Activated T-cell treated with anti-CD3 and anti-CD28 coated beads for 48 hours (primary cell): ENCODE data around the gene HAGH.
"Not testable (repeated sequence)": the region's sequence is repeated elsewhere in the genome, so short reads cannot be mapped to it uniquely, and the experiment has no call there.

Experiments
- DNase-seq: peaks from one replicate; pipeline ENCODE4 v3.0.0-alpha.2; 2020; ENCODE audit warnings: low read depth

HAGH gene

DNA sequence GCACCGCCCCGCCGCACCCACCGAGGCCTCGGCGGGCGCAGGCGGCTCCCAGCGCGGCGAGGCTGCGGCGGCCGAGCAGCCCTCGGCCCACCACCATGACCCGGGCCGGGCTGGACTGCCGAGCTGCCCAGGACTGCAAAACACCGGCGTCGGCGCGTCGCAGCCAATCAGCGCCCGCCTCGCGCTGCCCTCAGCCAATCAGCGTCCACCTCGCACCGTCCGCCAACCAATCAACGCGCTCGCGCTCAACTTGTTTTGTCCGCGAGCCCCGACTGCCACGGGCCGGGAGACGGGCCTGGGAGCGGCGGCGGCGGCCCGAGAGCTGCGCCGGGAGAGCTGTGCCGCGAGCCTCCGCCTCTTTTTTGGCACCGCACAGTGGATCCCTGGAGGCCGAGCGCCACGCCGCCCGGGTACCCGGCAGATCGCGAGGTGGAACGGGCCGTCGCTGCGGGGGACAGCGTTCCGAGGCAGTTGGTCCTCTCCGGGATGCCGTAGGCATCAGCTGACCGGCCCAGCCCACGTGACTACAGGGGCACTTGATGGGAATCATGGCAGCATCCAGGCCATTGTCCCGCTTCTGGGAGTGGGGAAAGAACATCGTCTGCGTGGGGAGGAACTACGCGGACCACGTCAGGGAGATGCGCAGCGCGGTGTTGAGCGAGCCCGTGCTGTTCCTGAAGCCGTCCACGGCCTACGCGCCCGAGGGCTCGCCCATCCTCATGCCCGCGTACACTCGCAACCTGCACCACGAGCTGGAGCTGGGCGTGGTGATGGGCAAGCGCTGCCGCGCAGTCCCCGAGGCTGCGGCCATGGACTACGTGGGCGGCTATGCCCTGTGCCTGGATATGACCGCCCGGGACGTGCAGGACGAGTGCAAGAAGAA, at the start of gene HAGH, which contains the start of gene FAHD1:
Gene HAGH (minus strand): TSS at position 135 of the 883 bp plus-strand sequence. CDS start 38 bp downstream, at position 97.
Gene FAHD1 (plus strand): TSS at position 516 of the 883 bp plus-strand sequence. CDS start 33 bp downstream, at position 549.
- DNase-seq, result peak; percentile 89

DNA sequence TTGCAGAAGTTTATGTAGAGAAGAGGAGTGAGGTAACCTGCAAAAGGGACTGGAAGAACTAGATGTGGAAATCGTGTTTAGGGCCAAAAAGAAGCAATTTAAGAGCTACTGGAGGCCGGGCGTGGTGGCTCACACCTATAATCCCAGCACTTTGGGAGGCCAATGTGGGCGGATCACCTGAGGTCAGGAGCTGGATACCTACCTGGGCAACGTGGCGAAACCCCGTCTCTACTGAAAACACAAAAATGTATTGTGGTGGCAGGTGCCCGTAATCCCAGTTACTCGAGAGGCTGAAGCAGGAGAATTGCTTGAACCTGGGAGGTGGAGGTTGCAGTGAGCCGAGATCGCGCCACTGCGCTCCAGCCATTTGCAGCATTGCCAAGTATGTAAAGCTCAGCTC, 49.4 kb upstream of the HAGH start:
- not testable (repeated sequence) for DNase-seq

DNA sequence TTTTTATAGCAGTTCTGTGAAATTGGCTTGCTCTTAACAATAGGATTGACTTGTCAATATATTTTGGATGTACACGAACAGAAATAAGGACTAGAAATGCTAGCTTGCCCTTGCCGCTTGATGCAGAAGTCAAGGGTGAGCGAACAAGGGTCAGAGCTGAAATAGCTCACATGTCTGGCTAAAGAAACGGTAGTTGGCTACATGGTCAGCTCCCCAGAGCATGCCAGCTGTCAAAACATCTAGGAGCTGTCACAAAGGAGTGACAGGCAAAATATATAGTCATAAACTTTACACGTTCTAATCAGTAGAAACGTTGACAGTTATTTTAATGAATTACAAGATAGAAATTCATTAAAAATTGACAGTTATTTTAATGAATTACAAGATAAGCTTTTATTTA, 48.2 kb upstream of the HAGH start:
- no peak for DNase-seq

DNA sequence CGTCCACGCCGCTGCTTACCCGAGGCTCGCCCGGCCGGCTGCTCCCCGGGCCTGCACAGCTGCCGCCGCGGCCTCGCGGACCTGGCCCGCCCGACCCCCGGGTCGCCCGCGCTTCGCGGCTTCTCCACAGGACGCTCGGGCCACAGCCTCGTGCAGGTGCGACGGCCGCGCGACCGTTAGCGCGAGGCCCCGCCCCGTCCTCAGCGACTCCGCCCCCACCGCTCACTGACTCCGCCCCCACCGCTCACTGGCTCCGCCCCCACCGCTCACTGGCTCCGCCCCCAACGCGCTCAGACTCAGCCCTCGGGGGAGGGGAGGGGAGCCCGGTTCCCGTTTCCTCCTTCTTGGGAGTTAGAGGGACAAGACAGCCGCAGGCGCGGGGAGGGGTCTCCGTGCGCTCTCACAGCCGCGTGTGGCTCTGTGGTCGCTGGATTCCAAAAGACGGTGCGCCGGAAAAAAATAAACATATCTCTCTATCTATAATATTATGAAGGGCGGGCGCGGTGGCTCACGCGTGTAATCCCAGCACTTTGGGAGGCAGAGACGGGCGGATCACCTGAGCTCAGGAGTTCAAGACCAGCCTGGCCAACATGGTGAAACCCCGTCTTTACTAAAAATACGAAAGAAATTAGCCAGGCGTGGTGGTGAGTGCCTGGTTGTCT, 45.5 kb upstream of the HAGH start, which contains the start of gene MEIOB:
Gene MEIOB (minus strand): TSS at position 191 of the 662 bp plus-strand sequence. CDS start 3,989 bp downstream, outside the sequence.
- peak; percentile 45 for DNase-seq

DNA sequence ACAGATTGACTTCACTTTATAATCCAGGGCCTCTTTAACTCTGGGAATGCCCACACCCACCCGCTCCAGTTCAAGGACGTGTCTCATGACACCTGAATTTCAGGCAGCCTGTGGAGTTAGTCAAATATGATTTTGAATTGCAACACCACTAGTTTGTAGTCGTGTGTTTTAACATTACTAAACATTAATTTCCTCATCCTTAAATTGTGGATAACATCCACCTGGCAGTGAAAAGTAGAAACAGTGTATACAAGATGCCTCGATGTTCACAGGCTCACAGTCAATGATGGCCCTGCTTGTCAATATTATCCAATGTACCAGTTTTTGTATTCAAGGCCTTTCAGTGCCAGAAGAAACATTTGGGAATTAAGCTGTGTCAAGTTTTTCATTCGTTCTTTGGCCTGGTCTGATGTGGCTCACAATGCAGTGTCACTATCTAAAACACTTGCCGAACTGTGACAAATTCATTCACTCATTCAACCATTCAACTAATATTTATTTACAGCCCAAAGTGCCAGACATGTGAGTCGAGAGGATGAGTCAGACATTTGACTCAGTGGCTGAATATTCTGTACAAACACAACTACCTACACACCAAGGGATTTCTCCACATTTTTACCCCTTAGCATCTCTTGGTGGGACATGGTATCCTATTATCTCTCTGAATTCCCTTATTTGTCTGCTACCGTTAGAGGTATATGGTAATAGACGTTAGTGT, 43.9 kb upstream of the HAGH start:
- no peak for DNase-seq

DNA sequence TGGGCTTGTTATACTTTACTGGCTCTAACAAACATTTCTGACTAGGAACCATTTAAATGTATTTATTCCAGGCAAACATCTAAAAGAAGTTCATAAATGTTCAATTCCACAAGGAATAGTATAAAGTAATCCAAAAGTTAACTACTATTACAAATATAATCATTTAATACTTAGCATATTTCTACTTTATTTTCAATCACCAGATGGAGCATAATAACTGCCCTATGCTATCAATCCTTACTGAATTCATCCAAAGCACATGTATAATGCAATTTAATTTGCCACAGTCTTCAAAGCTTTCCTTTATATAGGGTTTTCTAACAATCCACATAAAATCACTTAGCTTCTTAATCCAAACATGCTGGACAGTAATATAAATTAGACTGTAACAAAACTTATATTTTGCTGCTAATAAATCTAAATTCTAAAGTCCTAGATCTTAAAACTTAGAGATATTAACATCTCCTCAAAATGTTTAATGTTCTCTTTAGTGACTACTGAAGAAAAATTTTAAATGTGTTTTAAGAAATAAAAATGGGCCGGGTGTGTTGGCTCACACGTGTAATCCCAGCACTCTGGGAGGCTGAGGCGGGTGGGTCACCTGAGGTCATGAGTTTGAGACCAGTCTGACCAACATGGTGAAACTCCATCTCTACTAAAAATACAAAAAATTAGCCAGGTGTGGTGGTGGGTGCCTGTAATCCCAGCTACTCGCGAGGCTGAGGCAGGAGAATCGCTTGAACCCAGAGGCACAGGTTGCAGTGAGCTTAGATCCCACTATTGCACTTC, 39.5 kb upstream of the HAGH start:
- no peak for DNase-seq

DNA sequence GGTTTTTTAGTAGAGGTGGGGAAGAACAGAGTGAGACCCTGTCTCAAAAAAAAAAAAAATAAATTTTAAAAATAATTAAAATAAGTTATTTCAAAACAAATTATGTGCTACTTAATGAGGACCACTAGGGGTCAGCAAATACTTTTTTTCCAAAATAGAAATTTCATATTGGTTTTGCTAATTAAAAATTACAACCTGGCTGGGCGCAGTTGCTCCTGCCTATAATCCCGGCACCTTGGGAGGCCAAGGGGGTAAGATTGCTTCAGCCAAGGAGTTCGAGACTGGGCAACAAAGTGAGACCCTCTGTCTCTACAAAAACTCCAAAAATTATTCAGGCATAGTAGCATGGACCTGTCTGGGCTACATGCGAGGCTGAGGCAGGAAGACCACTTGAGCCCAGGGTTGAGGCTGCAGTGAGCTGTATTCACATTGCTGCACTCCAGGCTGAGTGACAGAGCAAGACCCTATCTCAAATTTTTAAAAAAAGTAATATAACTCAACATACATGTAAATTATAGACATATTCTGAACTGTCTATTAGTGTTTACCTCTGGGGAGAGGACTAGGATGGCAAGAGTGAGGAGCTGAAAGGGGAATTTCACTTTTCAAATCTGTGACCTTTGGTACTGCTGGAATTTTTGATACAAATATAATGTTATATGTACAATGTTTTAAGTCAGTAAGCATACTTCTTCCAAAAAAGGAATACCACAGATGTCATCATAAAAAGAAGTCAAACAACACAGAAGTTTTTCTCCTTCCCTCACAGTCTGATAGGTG, 37.2 kb upstream of the HAGH start:
- no peak for DNase-seq

DNA sequence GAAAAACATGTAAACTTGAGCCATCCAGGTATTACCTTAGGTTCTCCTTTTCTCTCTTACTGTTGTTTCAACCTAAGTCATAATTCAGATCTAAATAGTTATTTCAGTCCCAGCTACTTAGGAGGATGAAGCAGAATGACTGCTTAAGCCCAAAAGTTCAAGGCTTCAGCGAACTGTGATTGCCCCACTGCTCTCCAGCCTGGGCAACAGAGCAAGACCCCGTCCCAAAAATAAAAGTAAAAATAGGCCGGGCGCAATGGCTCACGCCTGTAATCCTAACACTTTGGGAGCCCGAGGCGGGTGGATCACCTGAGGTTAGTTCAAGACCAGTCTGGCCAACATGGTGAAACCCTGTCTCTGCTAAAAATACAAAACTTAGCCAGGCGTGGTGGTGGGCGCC, 35.8 kb upstream of the HAGH start:
- no peak for DNase-seq

DNA sequence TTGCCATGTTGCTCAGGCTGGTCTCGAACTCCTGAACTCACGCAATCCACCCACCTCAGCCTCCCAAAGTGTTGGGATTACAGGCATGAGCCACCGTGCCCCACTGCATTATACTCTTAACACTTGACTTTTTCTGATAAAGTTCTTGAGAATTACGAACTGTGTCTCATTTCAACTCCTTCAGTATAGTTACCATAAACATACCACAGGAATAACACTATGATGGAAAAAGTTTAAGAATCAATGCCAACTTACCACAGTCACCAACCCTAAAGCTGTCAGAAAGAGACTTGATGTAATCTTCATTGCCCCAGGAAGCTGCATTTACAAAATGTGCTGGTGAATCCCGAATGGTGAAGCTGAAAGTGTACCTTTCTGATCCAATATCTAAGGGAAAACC, 35.1 kb upstream of the HAGH start:
- DNase-seq, result no peak

DNA sequence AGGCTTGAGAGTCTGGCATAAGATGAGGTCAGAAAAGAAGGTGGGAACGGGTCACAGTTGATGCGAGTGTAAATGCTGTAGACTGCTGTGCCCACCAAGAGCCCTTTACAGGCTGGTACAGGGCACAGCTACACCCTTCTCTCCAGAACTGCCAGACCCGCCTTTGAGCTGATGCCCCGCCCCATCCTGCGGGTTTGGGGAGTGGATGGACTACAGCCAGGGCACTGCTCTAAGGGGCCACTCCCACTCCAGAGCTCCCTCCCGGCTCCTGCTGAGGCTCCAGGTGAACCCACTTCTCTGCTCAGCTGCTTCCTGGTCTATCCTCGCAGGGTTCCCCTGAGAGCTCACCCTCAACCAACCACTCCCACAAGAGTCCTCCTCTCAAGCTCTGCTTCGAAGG, 33.0 kb upstream of the HAGH start:
- no peak for DNase-seq

DNA sequence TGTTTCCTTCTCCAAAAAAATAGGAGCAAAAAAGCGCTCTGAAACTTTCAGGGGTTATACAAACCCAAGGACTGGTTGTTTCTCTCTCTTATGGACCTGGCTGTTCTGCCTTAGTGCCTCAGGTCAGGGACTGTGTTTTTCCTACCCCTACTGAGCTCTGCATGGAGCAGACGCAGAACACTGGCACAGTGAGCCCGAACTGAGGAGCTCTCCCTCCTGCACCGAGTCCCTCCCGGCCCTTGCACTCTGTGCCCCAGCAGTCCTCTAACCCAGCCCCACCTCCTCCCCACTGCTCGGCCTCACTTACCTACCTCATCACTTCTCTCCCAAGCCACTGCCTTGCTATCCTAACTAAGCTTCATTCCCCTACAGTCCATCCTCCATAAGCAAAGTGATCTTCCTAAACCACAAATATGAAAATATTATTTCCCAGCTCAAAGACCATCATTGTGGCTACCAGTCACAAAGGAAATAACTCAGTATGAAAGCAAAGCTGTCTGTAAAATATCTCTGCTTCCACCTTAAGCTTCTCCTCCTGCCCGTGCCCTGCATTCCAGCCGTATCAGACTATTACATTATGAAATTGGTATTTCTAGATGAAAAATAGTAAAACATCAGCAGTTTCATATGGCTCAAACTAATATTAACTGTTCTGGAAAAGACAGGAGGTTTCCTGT, 31.7 kb upstream of the HAGH start:
- no peak for DNase-seq

DNA sequence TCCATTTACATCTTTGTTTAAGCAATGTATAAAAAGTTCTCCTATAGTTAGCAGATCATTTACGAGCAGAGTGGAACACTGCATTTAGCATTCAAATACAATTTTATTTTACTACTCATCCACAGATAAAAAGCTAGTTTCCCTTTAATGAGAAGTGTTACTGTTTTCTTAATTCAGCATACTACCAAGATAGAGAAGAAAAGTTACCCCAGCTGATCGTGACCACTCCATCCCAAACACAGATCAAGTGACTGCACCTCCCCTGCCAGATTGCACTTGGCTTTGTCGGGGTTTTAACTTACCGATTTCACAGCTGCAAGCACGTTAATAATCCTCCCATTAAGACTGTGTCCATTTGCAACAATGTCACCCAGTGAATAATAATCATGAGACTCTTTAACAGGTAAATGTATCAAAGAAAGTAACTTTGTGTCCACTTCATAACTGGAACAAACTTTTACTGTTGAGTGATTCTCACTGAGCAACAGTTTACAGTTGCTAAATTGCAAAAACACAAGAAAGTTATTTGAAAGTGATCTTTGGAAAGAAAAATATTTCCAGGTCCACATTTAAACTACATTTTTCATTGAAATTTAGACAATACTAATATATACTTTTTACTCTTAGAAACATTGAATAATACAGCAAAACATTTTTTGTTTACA, 30.9 kb upstream of the HAGH start:
- DNase-seq, result no peak

DNA sequence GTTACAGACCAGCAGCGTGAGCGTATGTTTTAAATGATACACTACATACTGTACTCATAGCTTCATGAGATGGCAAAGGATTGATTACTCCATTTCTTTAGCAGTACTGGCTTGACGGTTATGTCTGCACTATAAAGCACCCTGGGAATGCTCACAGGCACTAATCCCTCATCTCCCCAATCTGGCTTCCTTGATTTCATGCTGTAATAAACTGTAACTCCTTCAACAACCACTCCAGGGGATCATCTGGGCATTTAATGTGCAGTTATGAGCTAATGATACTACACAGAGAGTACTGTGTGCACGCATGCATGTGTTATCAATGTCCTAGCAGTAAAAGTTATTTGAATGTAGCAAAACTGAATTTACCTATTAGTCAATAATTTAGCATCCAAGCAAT, 25.2 kb upstream of the HAGH start:
- DNase-seq, result no peak

DNA sequence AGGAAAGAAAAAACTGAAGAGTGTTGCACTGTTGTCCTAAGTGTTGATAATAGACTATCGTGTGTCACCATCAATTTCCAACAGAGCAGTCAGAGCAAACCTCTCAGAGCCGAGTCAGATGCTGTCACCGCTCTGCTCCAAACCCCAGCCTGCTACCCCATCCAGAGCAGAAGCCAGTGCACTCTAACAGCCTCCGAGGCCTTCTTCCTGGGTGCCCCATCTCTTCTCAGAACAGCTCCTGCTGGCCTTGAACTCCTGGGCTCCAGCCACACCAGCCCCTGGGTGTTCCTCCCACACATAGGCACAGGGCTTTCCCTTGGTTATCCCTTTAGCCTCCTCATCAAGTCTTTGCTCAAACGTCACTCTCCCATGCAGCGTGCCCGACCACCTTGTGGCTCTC, 24.4 kb upstream of the HAGH start:
- DNase-seq, result no peak

DNA sequence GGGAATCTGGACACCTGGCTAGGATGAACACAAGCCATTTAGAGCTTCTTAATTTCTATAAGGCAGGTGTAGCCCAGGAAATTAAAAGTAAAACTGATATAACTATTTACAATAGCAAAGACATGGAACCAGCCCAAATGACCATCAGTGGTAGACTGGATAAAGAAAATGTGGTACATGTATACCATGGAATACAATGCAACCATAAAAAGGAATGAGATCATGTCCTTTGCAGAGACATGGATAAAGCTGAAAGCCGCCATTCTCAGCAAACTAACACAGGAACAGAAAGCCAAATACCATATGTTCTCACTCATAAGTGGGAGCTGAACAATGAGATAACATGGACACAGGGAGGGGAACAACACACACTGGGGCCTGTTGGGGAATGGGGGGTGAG, 19.8 kb upstream of the HAGH start:
- no peak for DNase-seq

DNA sequence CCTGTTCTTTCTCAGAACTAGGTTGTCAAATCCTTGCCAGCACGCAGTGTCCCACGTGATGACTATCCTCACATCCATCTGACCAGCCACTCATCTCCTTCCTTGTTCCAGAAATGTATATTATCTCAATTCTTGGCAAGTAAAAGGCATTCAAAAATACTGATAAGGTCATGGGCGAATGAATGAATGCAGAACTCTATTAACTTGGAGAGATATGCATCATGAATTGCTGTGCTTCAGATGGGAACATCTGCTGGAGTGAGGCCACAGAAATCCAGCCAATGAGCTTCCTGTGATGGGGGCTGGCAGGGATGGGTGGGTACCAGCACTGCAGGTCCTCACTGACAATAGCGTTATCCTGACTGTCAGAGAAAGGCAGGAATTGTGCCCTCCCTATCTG, 19.4 kb upstream of the HAGH start:
- DNase-seq, result no peak

DNA sequence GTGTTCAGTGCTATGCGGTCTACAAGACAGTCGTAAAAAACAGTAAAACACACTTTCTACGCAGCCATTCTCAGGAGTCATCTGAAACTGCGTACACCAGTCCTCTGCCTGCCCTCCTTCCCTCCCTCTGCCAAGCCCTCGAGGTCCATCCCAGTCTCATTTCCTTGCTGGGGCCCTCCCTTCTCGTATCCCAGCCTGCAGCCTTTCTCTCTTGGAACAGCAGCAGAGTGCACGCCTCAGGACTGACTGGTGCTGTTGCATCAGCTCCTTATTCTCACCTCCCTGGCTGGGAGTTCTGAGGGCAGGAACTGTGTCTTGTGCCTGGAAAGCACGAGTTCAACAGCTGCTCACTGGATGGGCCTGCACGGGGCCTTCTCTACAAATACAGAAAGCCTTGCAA, 12.9 kb upstream of the HAGH start:
- DNase-seq, result no peak

DNA sequence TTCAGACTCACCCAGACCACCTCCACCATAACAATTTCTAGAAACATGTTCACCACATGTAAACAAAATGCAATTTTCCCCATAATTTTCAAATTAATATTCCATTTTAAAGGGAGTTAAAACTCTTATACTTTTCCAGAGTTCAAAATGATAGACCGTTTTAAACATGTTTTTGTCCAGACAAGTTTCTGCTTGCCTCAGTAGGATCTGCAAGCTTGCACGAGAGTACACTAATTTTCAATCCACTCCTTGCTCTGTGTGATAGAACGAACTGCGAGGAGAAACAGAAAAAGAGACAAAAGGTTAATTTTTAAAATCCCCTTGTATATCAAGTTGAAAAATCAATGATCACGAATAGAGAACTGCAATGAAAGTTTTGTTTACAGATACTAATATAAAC, 7.5 kb upstream of the HAGH start:
- no peak for DNase-seq

DNA sequence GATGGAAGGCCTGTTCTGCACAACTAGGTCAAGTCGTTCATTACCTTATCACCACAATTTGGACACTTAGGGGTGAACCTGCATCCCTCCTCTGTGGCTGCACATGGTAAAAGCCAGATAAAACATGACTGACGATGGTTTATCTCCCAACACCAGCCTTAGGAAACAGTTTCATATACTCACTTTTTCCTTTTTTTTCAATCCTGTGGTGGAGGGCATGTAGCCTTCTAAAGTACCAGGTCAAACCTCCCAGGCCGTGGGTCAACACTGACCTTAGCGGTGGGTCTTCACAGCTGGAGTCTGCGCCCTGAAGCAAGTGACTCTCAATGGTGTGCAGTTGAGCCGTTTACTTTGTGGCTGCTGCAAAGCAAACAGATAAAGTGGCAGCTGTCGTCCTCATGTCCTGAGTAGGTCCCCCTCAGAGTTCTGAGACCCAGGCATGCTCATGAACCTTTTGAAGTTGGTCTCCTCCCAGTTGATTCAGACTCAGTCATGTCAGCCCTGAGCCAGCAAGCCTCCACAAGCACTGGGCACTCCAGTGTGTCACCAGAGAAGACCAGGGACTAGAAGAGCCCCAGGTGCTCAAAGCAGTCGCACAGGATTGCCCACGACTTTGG, 6.3 kb upstream of the HAGH start:
- DNase-seq, result no peak
